Osteoblast (primary cell): ENCODE measurements around the gene ZNF224. TPM values are rescaled to one million over a fixed set of nuclear protein-coding genes. Genes with fewer than 3 reads are reported as not detected.

Experiments used
- DNase-seq: peaks from one replicate; pipeline ENCODE4 v3.0.0; 2011; ENCODE audit warnings: low spot score, mixed read lengths; ENCODE audit not compliant: insufficient read length; ENCODE audit errors: missing footprints
- H2AFZ ChIP-seq: 2 replicates; pipeline ENCODE4 v1.6.0; 2011; ENCODE audit warnings: mild to moderate bottlenecking, low read length
- H3K27ac ChIP-seq: 2 replicates; pipeline ENCODE4 v1.5.1; 2011; ENCODE audit warnings: mild to moderate bottlenecking, low read depth, low read length, moderate library complexity
- H3K27me3 ChIP-seq: 2 replicates; pipeline ENCODE4 v1.6.0; 2012; ENCODE audit warnings: mild to moderate bottlenecking, control low read depth, inconsistent platforms, low read length, moderate library complexity; ENCODE audit not compliant: insufficient read depth
- H3K36me3 ChIP-seq: 2 replicates; pipeline ENCODE4 v1.5.1; 2011; ENCODE audit warnings: mild to moderate bottlenecking, low read length, control low read depth, moderate library complexity; ENCODE audit not compliant: insufficient read depth
- H3K4me1 ChIP-seq: 2 replicates; pipeline ENCODE4 v1.5.1; 2011; ENCODE audit warnings: mild to moderate bottlenecking, low read length, control low read depth, moderate library complexity; ENCODE audit not compliant: insufficient read depth
- H3K4me2 ChIP-seq: 2 replicates; pipeline ENCODE4 v1.6.0; 2011; ENCODE audit warnings: mild to moderate bottlenecking, low read length; ENCODE audit not compliant: insufficient read depth
- H3K4me3 ChIP-seq: fragments of 200-600 bp; sonication (generic); 3 replicates; pipeline ENCODE4 v1.5.1; 2012; ENCODE audit warnings: mild to moderate bottlenecking, low read length, inconsistent platforms; ENCODE audit not compliant: insufficient read depth
- H3K79me2 ChIP-seq: 2 replicates; pipeline ENCODE4 v1.6.0; 2012; ENCODE audit warnings: mild to moderate bottlenecking, low read length, control low read depth, inconsistent platforms; ENCODE audit not compliant: insufficient read depth
- H3K9me3 ChIP-seq: 2 replicates; pipeline ENCODE4 v1.5.1; 2011; ENCODE audit warnings: low read depth, low read length, control low read depth
- H4K20me1 ChIP-seq: 2 replicates; pipeline ENCODE4 v1.6.0; 2012; ENCODE audit warnings: mild to moderate bottlenecking, low read length, control low read depth; ENCODE audit not compliant: insufficient read depth
- CTCF ChIP-seq: IDR thresholded peaks from 2 replicates; pipeline ENCODE4 v1.5.1; 2011; ENCODE audit warnings: mild to moderate bottlenecking, low read depth, low read length, moderate library complexity; ENCODE audit errors: extremely low read depth
- total RNA-seq: library from RNA; depleted of rRNA; stranded (reverse); fragments of >200 nt; gene quantifications from 2 replicates; pipeline ENCODE4 v1.2.3, GENCODE V29; 2012

Gene ZNF224
- total RNA-seq, 1 donor: 32.6 TPM

GRCh38 chr19:44092108-44092507 lies 2.1 kb upstream of the ZNF224 start:
- Histone ChIP-seq H3K4me2 (no peak overlapping the region), H3K4me3 (no peak overlapping the region), H3K27ac (no peak overlapping the region), H3K9me3 (no peaks in the 10 kb centered on the region), H3K4me1 (peaks cover 3% of the 10 kb centered on the region), H3K36me3 (no peaks in the 10 kb centered on the region), H2AFZ (no peak overlapping the region), H4K20me1 (no peaks in the 10 kb centered on the region), H3K27me3 (no peaks in the 10 kb centered on the region), H3K79me2 (peaks cover 21% of the 10 kb centered on the region)
- no peak for TF ChIP-seq CTCF
- no peak for DNase-seq

- Histone ChIP-seq H3K27me3 (no peaks in the 10 kb centered on the region), H3K4me1 (no peaks in the 10 kb centered on the region), H2AFZ (no peak overlapping the region), H3K4me3 (no peak overlapping the region), H3K36me3 (peaks cover 38% of the 10 kb centered on the region), H3K4me2 (no peak overlapping the region), H3K9me3 (peaks cover 25% of the 10 kb centered on the region), H4K20me1 (no peaks in the 10 kb centered on the region), H3K79me2 (no peaks in the 10 kb centered on the region), H3K27ac (no peak overlapping the region)
- DNase-seq: no peak
- TF ChIP-seq CTCF: no peak
Observed at GRCh38 chr19:44107751-44108150, 13.6 kb downstream of the ZNF224 start.

- no peaks in the 10 kb centered on the region for H3K27me3 ChIP-seq
- H3K4me3 ChIP-seq: no peak overlapping the region
- no peak overlapping the region for H2AFZ ChIP-seq
- peaks cover 3% of the 10 kb centered on the region for H3K4me1 ChIP-seq
- H3K27ac ChIP-seq: no peak overlapping the region
- H3K9me3 ChIP-seq: peaks cover 25% of the 10 kb centered on the region
- H3K36me3 ChIP-seq: peaks cover 27% of the 10 kb centered on the region
- H4K20me1 ChIP-seq: no peaks in the 10 kb centered on the region
- H3K79me2 ChIP-seq: peaks cover 10% of the 10 kb centered on the region
- no peak for TF ChIP-seq CTCF
- H3K4me2 ChIP-seq: no peak overlapping the region
- DNase-seq: no peak
Observed at GRCh38 chr19:44109458-44109857, 15.3 kb downstream of the ZNF224 start.

GRCh38 chr19:44111910-44112463 lies 17.8 kb downstream of the ZNF224 start:
- peaks cover 15% of the 10 kb centered on the region for H3K9me3 ChIP-seq
- peaks cover 21% of the 10 kb centered on the region for H3K79me2 ChIP-seq
- H3K27me3 ChIP-seq: no peaks in the 10 kb centered on the region
- peak; percentile 60 for DNase-seq
- no peak for TF ChIP-seq CTCF
- H3K4me1 ChIP-seq: peaks cover 3% of the 10 kb centered on the region
- H3K4me2 ChIP-seq: peak overlapping the region; percentile 91
- H3K36me3 ChIP-seq: peaks cover 21% of the 10 kb centered on the region
- H3K4me3 ChIP-seq: peak overlapping the region; percentile 81
- peak overlapping the region; percentile 67 for H2AFZ ChIP-seq
- H4K20me1 ChIP-seq: no peaks in the 10 kb centered on the region
- peak overlapping the region; percentile 66 for H3K27ac ChIP-seq
